HEK293T (cell line): Measurements from ENCODE around the gene ABLIM2.

Experiments used
- BHLHE40 ChIP-seq: fragments of 450-650 bp; IDR thresholded peaks from 2 replicates; pipeline ENCODE4 v1.6.1; 2016; ENCODE audit warnings: mild to moderate bottlenecking, moderate library complexity, borderline replicate concordance
- CTBP1 ChIP-seq: fragments of 450-650 bp; IDR thresholded peaks from 2 replicates; pipeline ENCODE4 v1.6.1; 2016; ENCODE audit warnings: borderline replicate concordance
- ELF4 ChIP-seq: fragments of 450-650 bp; IDR thresholded peaks from 2 replicates; pipeline ENCODE4 v1.6.1; 2017; ENCODE audit warnings: antibody characterized with exemption
- FOXK2 ChIP-seq: fragments of 450-650 bp; IDR thresholded peaks from 2 replicates; pipeline ENCODE4 v1.6.1; 2016; ENCODE audit warnings: mild to moderate bottlenecking
- HDGF ChIP-seq: fragments of 450-650 bp; IDR thresholded peaks from 2 replicates; pipeline ENCODE4 v1.6.1; 2017; ENCODE audit warnings: antibody characterized with exemption, borderline replicate concordance
- NFRKB ChIP-seq: fragments of 450-650 bp; IDR thresholded peaks from 2 replicates; pipeline ENCODE4 v1.6.1; 2016; ENCODE audit warnings: mild to moderate bottlenecking, moderate library complexity
- SP1 ChIP-seq: fragments of 450-650 bp; IDR thresholded peaks from 2 replicates; pipeline ENCODE4 v1.6.1; 2017
- SUZ12 ChIP-seq: fragments of 450-650 bp; IDR thresholded peaks from 2 replicates; pipeline ENCODE4 v1.6.1; 2016; ENCODE audit warnings: mild to moderate bottlenecking

GRCh38 chr4:7924570-7924969 is 234.0 kb downstream of the ABLIM2 start:
- no peak for TF ChIP-seq HDGF
- no peak for TF ChIP-seq BHLHE40
- no peak for TF ChIP-seq ELF4
- no peak for TF ChIP-seq NFRKB
- TF ChIP-seq CTBP1, result no peak
- TF ChIP-seq SP1, result no peak
- TF ChIP-seq FOXK2, result no peak
- TF ChIP-seq SUZ12, result no peak
